H9 (cell line): ENCODE results near the gene OR6N1. TPM values are rescaled to one million over a fixed set of nuclear protein-coding genes. Genes with fewer than 3 reads are reported as not detected.

Source experiments
- DNase-seq: peaks from one replicate; pipeline ENCODE4 v3.0.0-alpha.2; 2017
- H2AFZ ChIP-seq: one replicate; pipeline ENCODE4 v1.6.1; 2013; ENCODE audit warnings: mild to moderate bottlenecking, low read length, control low read depth, moderate library complexity
- H2AK5ac ChIP-seq: 2 replicates; pipeline ENCODE4 v1.6.1; 2013; ENCODE audit warnings: low read length, control low read depth, mixed read lengths; ENCODE audit not compliant: insufficient read length
- H2BK120ac ChIP-seq: one replicate; pipeline ENCODE4 v1.6.1; 2013; ENCODE audit warnings: low read depth, mild to moderate bottlenecking, low read length, control low read depth, inconsistent platforms; ENCODE audit not compliant: poor library complexity, severe bottlenecking
- H2BK12ac ChIP-seq: 2 replicates; pipeline ENCODE4 v1.6.1; 2013; ENCODE audit warnings: low read length, control low read depth, mixed read lengths, low read depth; ENCODE audit not compliant: insufficient read length
- H2BK15ac ChIP-seq: 2 replicates; pipeline ENCODE4 v1.6.1; 2013; ENCODE audit warnings: low read depth, low read length, control low read depth
- H2BK20ac ChIP-seq: one replicate; pipeline ENCODE4 v1.6.1; 2013; ENCODE audit warnings: low read depth, mild to moderate bottlenecking, low read length, control low read depth, inconsistent platforms; ENCODE audit not compliant: poor library complexity, severe bottlenecking
- H2BK5ac ChIP-seq: 2 replicates; pipeline ENCODE4 v1.6.1; 2013; ENCODE audit warnings: low read length, control low read depth, mixed read lengths; ENCODE audit not compliant: insufficient read length
- H3K14ac ChIP-seq: 2 replicates; pipeline ENCODE4 v1.6.1; 2013; ENCODE audit warnings: low read length, control low read depth; ENCODE audit not compliant: insufficient read depth
- H3K18ac ChIP-seq: 2 replicates; pipeline ENCODE4 v1.6.1; 2013; ENCODE audit warnings: low read depth, mild to moderate bottlenecking, mixed read lengths, low read length, control low read depth; ENCODE audit not compliant: insufficient read length
- H3K23ac ChIP-seq: 2 replicates; pipeline ENCODE4 v1.6.1; 2013; ENCODE audit warnings: low read length, control low read depth, mixed read lengths, low read depth; ENCODE audit not compliant: insufficient read length
- H3K23me2 ChIP-seq: 2 replicates; pipeline ENCODE4 v1.6.1; 2013; ENCODE audit warnings: low read depth, mild to moderate bottlenecking, mixed read lengths, low read length, control low read depth; ENCODE audit not compliant: insufficient read length, poor library complexity, severe bottlenecking
- H3K27ac ChIP-seq: 2 replicates; pipeline ENCODE4 v1.5.1; 2013; ENCODE audit warnings: low read length, control low read depth, mixed read lengths, low read depth; ENCODE audit not compliant: insufficient read length
- H3K27me3 ChIP-seq: 2 replicates; pipeline ENCODE4 v1.6.1; 2013; ENCODE audit warnings: low read length, control low read depth, inconsistent platforms; ENCODE audit not compliant: insufficient read depth
- H3K4ac ChIP-seq: 2 replicates; pipeline ENCODE4 v1.6.1; 2013; ENCODE audit warnings: low read depth, mild to moderate bottlenecking, control low read depth, inconsistent platforms, low read length, moderate library complexity
- H3K4me1 ChIP-seq: 2 replicates; pipeline ENCODE4 v1.6.1; 2013; ENCODE audit warnings: low read length, control low read depth, inconsistent platforms; ENCODE audit not compliant: insufficient read depth
- H3K4me2 ChIP-seq: 2 replicates; pipeline ENCODE4 v1.6.1; 2013; ENCODE audit warnings: low read length, control low read depth, mixed read lengths; ENCODE audit not compliant: insufficient read length, insufficient read depth
- H3K56ac ChIP-seq: 2 replicates; pipeline ENCODE4 v1.6.1; 2013; ENCODE audit warnings: low read depth, mild to moderate bottlenecking, mixed read lengths, low read length, control low read depth; ENCODE audit not compliant: insufficient read length
- H3K79me1 ChIP-seq: 2 replicates; pipeline ENCODE4 v1.6.1; 2013; ENCODE audit warnings: low read depth, mild to moderate bottlenecking, moderate library complexity, low read length, control low read depth, inconsistent platforms; ENCODE audit not compliant: insufficient read depth, poor library complexity, severe bottlenecking
- H3K79me2 ChIP-seq: 2 replicates; pipeline ENCODE4 v1.6.1; 2013; ENCODE audit warnings: low read length, control low read depth, inconsistent platforms; ENCODE audit not compliant: insufficient read depth
- H3K9ac ChIP-seq: 2 replicates; pipeline ENCODE4 v1.6.1; 2013; ENCODE audit warnings: low read length, control low read depth, mixed read lengths; ENCODE audit not compliant: insufficient read length; ENCODE audit errors: extremely low read depth
- H3K9me3 ChIP-seq: one replicate; pipeline ENCODE4 v1.6.1; 2013; ENCODE audit warnings: low read depth, low read length, inconsistent platforms; ENCODE audit not compliant: control insufficient read depth
- H3T11ph ChIP-seq: one replicate; pipeline ENCODE4 v1.6.1; 2013; ENCODE audit warnings: mild to moderate bottlenecking, low read length, control low read depth, inconsistent platforms
- H4K20me1 ChIP-seq: one replicate; pipeline ENCODE4 v1.6.1; 2013; ENCODE audit not compliant: control insufficient read depth, insufficient read length, insufficient read depth
- H4K5ac ChIP-seq: 2 replicates; pipeline ENCODE4 v1.6.1; 2013; ENCODE audit warnings: low read depth, mild to moderate bottlenecking, mixed read lengths, low read length, control low read depth; ENCODE audit not compliant: insufficient read length
- H4K8ac ChIP-seq: replicated peaks from 2 replicates; pipeline ENCODE4 v1.6.1; 2013; ENCODE audit warnings: low read length, control low read depth, mixed read lengths, low read depth; ENCODE audit not compliant: insufficient read length
- H4K91ac ChIP-seq: 2 replicates; pipeline ENCODE4 v1.6.1; 2013; ENCODE audit warnings: low read depth, mild to moderate bottlenecking, moderate library complexity, mixed read lengths, low read length, control low read depth; ENCODE audit not compliant: insufficient read length
- H3K27ac Mint-ChIP-seq, 3 experiments: 2 replicates in 2 of 3; 3 replicates in 1 of 3; pipeline ENCODE4 v1.8.0; 2020 to 2021; ENCODE audit warnings: mixed read lengths in 3 of 3, mild to moderate bottlenecking in 1 of 3, moderate library complexity in 1 of 3
- H3K27me3 Mint-ChIP-seq: 2 replicates; pipeline ENCODE4 v1.8.0; 2021; ENCODE audit warnings: low read depth, mild to moderate bottlenecking, moderate library complexity, mixed read lengths
- H3K36me3 Mint-ChIP-seq, 3 experiments: 2 replicates in 2 of 3; 3 replicates in 1 of 3; pipeline ENCODE4 v1.8.0; 2020 to 2021; ENCODE audit warnings: low read depth in 3 of 3, mixed read lengths in 3 of 3; ENCODE audit not compliant: insufficient read depth in 1 of 3
- H3K4me1 Mint-ChIP-seq, 2 experiments: 2 replicates each; pipeline ENCODE4 v1.8.0; 2020; ENCODE audit warnings: mixed read lengths in 2 of 2
- H3K4me3 Mint-ChIP-seq, 2 experiments: 2 replicates in 1 of 2; 3 replicates in 1 of 2; pipeline ENCODE4 v1.8.0; 2020 to 2021; ENCODE audit warnings: mild to moderate bottlenecking in 2 of 2, mixed read lengths in 2 of 2, moderate library complexity in 1 of 2
- H3K9me3 Mint-ChIP-seq, 2 experiments: 2 replicates in 1 of 2; 3 replicates in 1 of 2; pipeline ENCODE4 v1.8.0; 2020; ENCODE audit warnings: mild to moderate bottlenecking in 2 of 2, mixed read lengths in 2 of 2, moderate library complexity in 1 of 2
- CTCF ChIP-seq: fragments of 200-600 bp; sonication (generic); conservative IDR thresholded peaks from 3 replicates; pipeline ENCODE4 v1.8.0; 2021; ENCODE audit warnings: antibody characterized with exemption, mild to moderate bottlenecking
- WGBS: extraction: QIAGEN DNeasy Blood & Tissue Kit; methylation state at CpG from one replicate; pipeline ENCODE4 v1.1.7; 2013; ENCODE audit warnings: missing lambda C conversion rate, low lambda C conversion rate, mixed read lengths; ENCODE audit not compliant: insufficient read length; ENCODE audit errors: extremely low coverage; 5-methylcytosine and 5-hydroxymethylcytosine counted together
- total RNA-seq: library from RNA; stranded (reverse); gene quantifications from 2 replicates; pipeline ENCODE4 v1.2.1, GENCODE V29; 2021

The OR6N1 gene
- total RNA-seq, 1 experiment from 2014 or later: not detected

- Mint-ChIP-seq H3K9me3 (no peaks in the 10 kb centered on the region), H3K27ac (no peak overlapping the region; a peak in 1 of 7 replicates), H3K4me1 (no peaks in the 10 kb centered on the region), H3K36me3 (no peaks in the 10 kb centered on the region), H3K27me3 (no peaks in the 10 kb centered on the region; the same call in 1 of the 2 replicates), H3K4me3 (no peak overlapping the region)
- Histone ChIP-seq H3K27ac (no peak overlapping the region), H3K4me1 (no peaks in the 10 kb centered on the region), H3K56ac (no peak overlapping the region), H4K8ac (no peak overlapping the region), H3K9ac (no peak overlapping the region), H2AFZ (no peak overlapping the region), H3K4ac (no peak overlapping the region), H3K9me3 (no peaks in the 10 kb centered on the region), H2BK5ac (no peak overlapping the region), H4K20me1 (no peaks in the 10 kb centered on the region), H3K27me3 (no peaks in the 10 kb centered on the region), H2BK120ac (no peak overlapping the region), H3K18ac (no peak overlapping the region), H2AK5ac (no peak overlapping the region), H2BK20ac (no peak overlapping the region), H3K79me1 (no peaks in the 10 kb centered on the region), H3T11ph (no peak overlapping the region), H3K14ac (no peak overlapping the region), H2BK12ac (no peak overlapping the region), H4K5ac (no peak overlapping the region), H2BK15ac (no peak overlapping the region), H4K91ac (no peak overlapping the region), H3K79me2 (no peaks in the 10 kb centered on the region), H3K4me2 (no peak overlapping the region), H3K23me2 (no peaks in the 10 kb centered on the region), H3K23ac (no peak overlapping the region)
- WGBS: no CpG with 5 or more reads among the region's 4 CpGs
- DNase-seq: no peak
- TF ChIP-seq CTCF: no peak
Measured at GRCh38 chr1:158731707-158732106, 40.3 kb downstream of the OR6N1 start.
